ENCODE data around the gene SGTB.
"Not testable (repeated sequence)": the region's sequence is repeated elsewhere in the genome, so short reads cannot be mapped to it uniquely, and the experiment has no call there.

SGTB gene

GRCh38 chr5:65668696-65669095 lies 53.2 kb downstream of the SGTB start:
- DNase-seq (ENCODE audit: low spot score), result no peak

- DNase-seq (ENCODE audit: low spot score), result peak; percentile 40
Measured at GRCh38 chr5:65663804-65664521, 57.9 kb downstream of the SGTB start.

GRCh38 chr5:65654713-65655112 lies 67.2 kb downstream of the SGTB start:
- DNase-seq (ENCODE audit: low spot score), result no peak

- DNase-seq (ENCODE audit: low spot score), result no peak
Measured at GRCh38 chr5:65651144-65651543, 70.8 kb downstream of the SGTB start.

GRCh38 chr5:65647941-65648340 lies 74.0 kb downstream of the SGTB start:
- no peak for DNase-seq (ENCODE audit: low spot score)

GRCh38 chr5:65646938-65647337 lies 75.0 kb downstream of the SGTB start:
- DNase-seq (ENCODE audit: low spot score), result no peak

- DNase-seq (ENCODE audit: low spot score), result no peak
Measured at GRCh38 chr5:65640240-65640639, 81.7 kb downstream of the SGTB start.

DNA sequence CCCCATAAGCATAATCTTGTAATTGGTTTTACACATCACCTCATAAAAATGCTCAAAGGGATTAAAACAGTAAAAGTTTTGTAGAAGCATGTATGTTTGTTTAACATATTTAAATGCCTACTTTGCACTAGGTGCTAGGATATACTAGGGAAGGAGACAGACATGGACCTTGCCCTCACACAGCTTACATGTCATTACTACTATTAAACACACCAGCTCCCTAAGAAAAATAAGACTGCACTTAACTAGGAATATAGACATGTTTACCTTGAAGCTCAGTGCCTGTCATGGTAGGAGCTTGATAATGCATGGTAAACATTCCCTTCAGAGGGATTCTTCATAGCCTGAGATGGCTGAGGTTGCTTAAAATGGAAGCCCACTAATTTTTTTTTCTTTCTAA lies 90.9 kb downstream of the SGTB start:
- DNase-seq (ENCODE audit: low spot score), result no peak

- no peak for DNase-seq (ENCODE audit: low spot score)
Measured at GRCh38 chr5:65625743-65626142, 96.2 kb downstream of the SGTB start.

- peak; percentile 78 for DNase-seq (ENCODE audit: low spot score)
Measured at GRCh38 chr5:65624571-65625555, 97.0 kb downstream of the SGTB start, which contains the start of the genes SHLD3 and TRAPPC13. Gene SHLD3 (plus strand): TSS chr5:65625027. CDS start chr5:65629588, 4,561 bp downstream. Gene TRAPPC13 (plus strand): TSS chr5:65625027. CDS start chr5:65625061, 34 bp downstream.

DNA sequence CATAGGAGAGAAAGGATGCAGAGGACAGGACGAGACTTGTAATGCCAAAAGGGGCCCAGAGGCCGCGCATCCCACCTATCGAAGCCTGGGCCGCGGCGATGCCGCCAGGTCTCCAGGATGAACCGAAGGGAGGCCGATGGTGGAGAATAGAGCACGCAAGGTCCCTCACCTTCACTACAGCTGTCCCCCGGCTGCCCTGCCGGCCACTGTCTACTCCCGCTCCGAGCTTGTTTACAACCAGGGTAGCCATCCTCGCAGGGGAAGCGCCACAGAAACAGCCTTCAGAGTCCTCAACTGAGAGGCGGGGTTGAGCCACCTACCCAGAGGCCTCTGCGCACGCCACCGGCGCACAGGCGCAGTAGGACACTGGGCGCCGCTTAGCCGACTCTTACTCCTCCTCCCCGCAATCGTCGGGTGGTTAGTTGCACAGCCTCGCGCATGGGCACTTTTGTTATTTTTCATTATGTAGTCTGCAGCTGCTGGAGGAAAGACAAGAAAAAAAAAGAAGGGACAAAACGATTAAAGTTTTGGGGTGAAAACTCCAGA lies 97.8 kb downstream of the SGTB start, which contains the start of gene TRIM23:
Gene TRIM23, minus strand, starts transcription at position 309 of the 546 bp plus-strand sequence. Its CDS starts 59 bp downstream, at position 250.
- DNase-seq (ENCODE audit: low spot score), result peak; percentile 89

- DNase-seq (ENCODE audit: low spot score), result peak; percentile 12
Measured at GRCh38 chr5:65623482-65623881, 98.4 kb downstream of the SGTB start.

DNA sequence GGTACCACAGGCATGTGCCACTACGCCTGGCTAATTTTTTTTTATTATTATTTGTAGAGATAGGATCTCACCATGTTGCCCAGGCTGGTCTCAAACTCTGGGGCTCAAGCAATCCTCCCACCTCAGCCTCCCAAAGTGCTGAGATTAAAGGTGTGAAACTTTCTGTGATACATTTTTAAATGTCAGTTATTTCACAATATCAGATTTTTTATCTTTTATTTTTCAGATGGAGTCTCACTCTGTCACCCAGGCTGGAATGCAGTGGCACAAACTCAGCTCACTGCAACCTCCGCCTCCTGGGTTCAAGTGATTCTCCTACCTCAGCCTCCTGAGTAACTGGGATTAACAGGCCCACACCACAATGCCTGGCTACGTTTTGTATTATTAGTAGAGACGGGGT lies 99.9 kb downstream of the SGTB start:
- DNase-seq (ENCODE audit: low spot score), result not testable (repeated sequence)

DNA sequence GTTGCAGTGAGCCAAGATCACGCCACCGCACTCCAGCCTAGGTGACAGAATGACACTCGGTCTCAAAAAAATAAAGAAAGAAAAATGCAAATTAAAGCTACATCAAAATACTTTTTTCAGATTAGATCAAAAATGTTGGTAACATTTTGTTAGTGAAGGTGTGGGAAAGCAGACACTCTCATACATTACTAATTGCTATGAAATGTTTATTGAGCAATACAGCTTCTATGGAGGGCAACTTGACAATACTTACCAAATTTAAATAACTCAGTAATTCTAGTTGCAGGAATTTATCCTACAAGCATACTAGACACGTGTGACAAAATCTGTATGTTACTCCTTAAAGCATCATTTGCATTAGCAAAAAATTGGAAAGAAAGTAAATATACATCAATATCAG lies 101.9 kb downstream of the SGTB start:
- DNase-seq (ENCODE audit: low spot score), result no peak
